Measurements from ENCODE around the gene SLC22A17. TPM values are rescaled to one million over a fixed set of nuclear protein-coding genes. Genes with fewer than 3 reads are reported as not detected.
"Not testable (repeated sequence)": the region's sequence is repeated elsewhere in the genome, so short reads cannot be mapped to it uniquely, and the experiment has no call there.

Gene SLC22A17
- total and polyA plus RNA-seq, 11 donors = 7.2 to 14.9 (median 9.8) TPM

GRCh38 chr14:23392613-23393012 is 39.9 kb upstream of the SLC22A17 start:
- 69 to 76% (median 73%) methylated on average over 7 of the region's 7 CpGs for WGBS, 4 donors
- no peaks in the 10 kb centered on the region for H3K4me1 ChIP-seq
- peaks cover 0 to 5% (median 0%) of the 10 kb centered on the region in 9 donors for H3K27me3 ChIP-seq
- no peaks in the 10 kb centered on the region for H3K9me3 ChIP-seq
- peak in 2 of 5 donors; percentile 13 to 46 for DNase-seq
- H3K36me3 ChIP-seq = peaks cover 0 to 95% (median 66%) of the 10 kb centered on the region in 9 donors
- intact Hi-C loops (cut with DNase I) = no loop called here
- ATAC-seq = no peak
- no peak overlapping the region for H3K4me3 ChIP-seq
- peak overlapping the region in 2 of 12 donors; percentile 9 to 37 for H3K27ac ChIP-seq
- TF ChIP-seq POLR2A (IDR thresholded peaks at IDR 0.05) (no peak), CTCF (IDR thresholded peaks at IDR 0.05) (no peak)

DNA sequence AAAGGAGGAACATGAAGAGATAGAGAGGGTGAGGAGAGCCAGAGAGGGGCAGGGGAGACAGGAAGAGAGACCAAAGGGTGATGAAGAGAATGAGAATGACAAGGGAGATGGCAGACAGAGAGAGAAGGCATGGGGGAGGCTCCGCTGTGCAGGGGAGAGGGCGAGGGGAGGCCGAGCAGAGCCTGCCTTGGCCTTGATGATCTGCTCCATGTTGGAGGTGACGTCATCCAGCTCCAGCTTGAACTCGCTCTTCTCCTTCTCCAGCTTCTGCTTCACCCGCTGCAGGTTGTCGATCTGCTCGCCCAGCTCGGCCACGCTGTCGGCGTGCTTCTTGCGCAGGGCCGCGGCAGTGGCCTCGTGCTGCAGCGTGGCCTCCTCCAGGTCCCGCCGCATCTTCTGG is 37.2 kb upstream of the SLC22A17 start:
- 64 to 90% (median 74%) methylated on average over 4 of the region's 19 CpGs for WGBS, 4 donors
- ATAC-seq (peak in 2 of 4 donors; percentile 0), DNase-seq (peak in 2 of 5 donors; percentile 11 to 16)
- H3K27ac ChIP-seq, H3K9me3 ChIP-seq, H3K4me3 ChIP-seq, H3K27me3 ChIP-seq, H3K4me1 ChIP-seq: not testable (repeated sequence)
- peaks cover 0 to 95% (median 61%) of the 10 kb centered on the region in 9 donors for H3K36me3 ChIP-seq
- intact Hi-C loops (cut with DNase I) = loop anchor here in 2 of 10 donors (10.0 kb wide), 2 partner anchors 55 to 125 kb away; no protein-coding TSS in a partner anchor

DNA sequence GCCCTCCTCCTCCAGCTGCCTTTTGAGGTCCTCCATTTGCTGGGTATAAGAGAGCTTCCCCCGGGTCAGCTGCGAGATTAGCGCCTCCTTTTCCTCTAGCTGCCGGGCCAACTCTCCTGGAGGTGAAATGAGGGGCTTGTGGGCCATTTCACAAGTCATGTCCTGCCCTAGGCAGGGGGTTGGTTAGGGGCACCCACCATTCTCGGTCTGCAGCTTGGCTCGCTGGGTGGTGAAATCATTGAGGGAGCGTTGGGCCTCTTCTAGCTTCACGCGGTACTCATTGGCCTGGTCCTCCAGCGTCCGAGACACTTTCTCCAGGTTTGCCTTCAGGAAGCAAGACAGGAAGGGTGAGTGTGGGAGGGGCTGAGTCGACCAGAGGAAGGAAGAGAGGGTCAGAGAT is 36.7 kb upstream of the SLC22A17 start:
- intact Hi-C loops (cut with DNase I) = loop anchor here in 2 of 10 donors (10.0 kb wide), 2 partner anchors 55 to 125 kb away; no protein-coding TSS in a partner anchor

GRCh38 chr14:23388996-23389395 is 36.3 kb upstream of the SLC22A17 start:
- WGBS, 4 donors = 73 to 80% (median 78%) methylated on average over 7 to 8 of the region's 8 CpGs
- ATAC-seq (no peak), DNase-seq (peak in 1 of 5 donors; percentile 10)
- Histone ChIP-seq H3K36me3 (peaks cover 0 to 95% (median 58%) of the 10 kb centered on the region in 9 donors), H3K4me1 (no peaks in the 10 kb centered on the region), H3K9me3 (no peaks in the 10 kb centered on the region), H3K4me3 (no peak overlapping the region), H3K27ac (peak overlapping the region in 1 of 12 donors; percentile 18), H3K27me3 (peaks cover 0 to 5% (median 0%) of the 10 kb centered on the region in 9 donors)
- intact Hi-C loops (cut with DNase I) = loop anchor here in 2 of 10 donors (10.0 kb wide), 2 partner anchors 56 to 124 kb away; no protein-coding TSS in a partner anchor
- no peak for TF ChIP-seq CTCF (IDR thresholded peaks at IDR 0.05)
- no peak for TF ChIP-seq POLR2A (IDR thresholded peaks at IDR 0.05)

More for the DNA sequence above, 36.7 kb upstream of the SLC22A17 start:
- TF ChIP-seq POLR2A (IDR thresholded peaks at IDR 0.05) = no peak
- TF ChIP-seq CTCF (IDR thresholded peaks at IDR 0.05) = no peak
- peaks cover 0 to 95% (median 58%) of the 10 kb centered on the region in 9 donors for H3K36me3 ChIP-seq
- H3K4me1 ChIP-seq = no peaks in the 10 kb centered on the region
- peak in 1 of 5 donors; percentile 35 for DNase-seq
- WGBS, 4 donors = 53 to 58% (median 54%) methylated on average over 12 of the region's 12 CpGs
- H3K9me3 ChIP-seq = no peaks in the 10 kb centered on the region
- H3K27ac ChIP-seq = no peak overlapping the region
- no peak overlapping the region for H3K4me3 ChIP-seq
- no peak for ATAC-seq
- H3K27me3 ChIP-seq = peaks cover 0 to 5% (median 0%) of the 10 kb centered on the region in 9 donors

Measured in heart left ventricle (tissue), 16 donors.